Mucosa of descending colon (tissue), 3 donors: ENCODE measurements around the gene LRP1B. TPM values are rescaled to one million over a fixed set of nuclear protein-coding genes. Genes with fewer than 3 reads are reported as not detected.

ENCODE experiments used
- ATAC-seq: fragments of 200-7000 bp; cut with Tn5 transposase; one replicate; pipeline ENCODE4 v1.9.1; 2020; ENCODE audit warnings: mild to moderate bottlenecking, moderate library complexity
- DNase-seq, 3 donors: peaks; one replicate each; pipeline ENCODE4 v3.0.0-alpha.2; 2020
- H3K36me3 ChIP-seq: fragments of 200-600 bp; one replicate; pipeline ENCODE4 v1.8.0; 2021; ENCODE audit warnings: low read depth, mild to moderate bottlenecking
- H3K4me1 ChIP-seq: fragments of 200-600 bp; one replicate; pipeline ENCODE4 v1.8.0; 2021; ENCODE audit warnings: low read depth, mild to moderate bottlenecking
- H3K4me3 ChIP-seq: fragments of 200-600 bp; one replicate; pipeline ENCODE4 v1.8.0; 2021; ENCODE audit warnings: mild to moderate bottlenecking
- H3K9me3 ChIP-seq: fragments of 200-600 bp; one replicate; pipeline ENCODE4 v1.8.0; 2021; ENCODE audit warnings: mild to moderate bottlenecking
- CTCF ChIP-seq: fragments of 200-600 bp; IDR thresholded peaks from one replicate; pipeline ENCODE4 v1.8.0; 2022; ENCODE audit warnings: antibody characterized with exemption, mild to moderate bottlenecking
- intact Hi-C, 2 donors: fragments of 100-400 bp; cut with DNase I in 1 of 2; cut with micrococcal nuclease in 1 of 2; formaldehyde crosslinking; loops; one replicate each; pipeline versions ENCODE4 v1.11.0 to v1.11.1; 2022; cut with DNase I, micrococcal nuclease
- total RNA-seq, 3 donors: library from RNA; stranded (reverse); fragmentation: NEBNext Ultra II Directional in 2 of 3; extraction: Animal tissue kit (Norgen Biotek cat#: 25700) in 2 of 3; gene quantifications; one replicate each; pipeline versions ENCODE4 v1.2.1 to v1.2.4, GENCODE V29; 2021 to 2023
- donor health status: DM: no; HTN: no; CAD: no; lungs with moderate emphysema.
- donor health status: DM: no; HTN: no; CAD: no.
- donor health status: DM: no; HTN: yes; CAD: no.

LRP1B gene
- total RNA-seq, 3 donors from 2014 or later = 0.12 to 1.6 (median 0.20) TPM

- DNase-seq (no peak), ATAC-seq (no peak)
- Histone ChIP-seq H3K36me3 (no peaks in the 10 kb centered on the region), H3K4me1 (no peaks in the 10 kb centered on the region), H3K9me3 (no peaks in the 10 kb centered on the region), H3K4me3 (no peak overlapping the region)
- intact Hi-C loops = no loop called here
- TF ChIP-seq CTCF = no peak
Measured at GRCh38 chr2:142042536-142043199, 88.1 kb downstream of the LRP1B start.

GRCh38 chr2:142041996-142042395 lies 88.8 kb downstream of the LRP1B start:
- no peaks in the 10 kb centered on the region for H3K9me3 ChIP-seq
- no peak for TF ChIP-seq CTCF
- DNase-seq = no peak
- ATAC-seq = no peak
- H3K4me1 ChIP-seq = no peaks in the 10 kb centered on the region
- H3K36me3 ChIP-seq = no peaks in the 10 kb centered on the region
- intact Hi-C loops = no loop called here
- H3K4me3 ChIP-seq = no peak overlapping the region

- Histone ChIP-seq H3K4me3 (no peak overlapping the region), H3K36me3 (no peaks in the 10 kb centered on the region), H3K4me1 (no peaks in the 10 kb centered on the region), H3K9me3 (no peaks in the 10 kb centered on the region)
- ATAC-seq = no peak
- no peak for DNase-seq
- TF ChIP-seq CTCF = no peak
- intact Hi-C loops = no loop called here
Measured at GRCh38 chr2:142041105-142041504, 89.7 kb downstream of the LRP1B start.

- ATAC-seq (no peak), DNase-seq (no peak)
- Histone ChIP-seq H3K36me3 (no peaks in the 10 kb centered on the region), H3K9me3 (no peaks in the 10 kb centered on the region), H3K4me3 (no peak overlapping the region), H3K4me1 (no peaks in the 10 kb centered on the region)
- TF ChIP-seq CTCF = no peak
- intact Hi-C loops = no loop called here
Measured at GRCh38 chr2:142040556-142040955, 90.3 kb downstream of the LRP1B start.

- intact Hi-C loops = no loop called here
- ATAC-seq (no peak), DNase-seq (no peak)
- Histone ChIP-seq H3K36me3 (no peaks in the 10 kb centered on the region), H3K9me3 (no peaks in the 10 kb centered on the region), H3K4me3 (no peak overlapping the region), H3K4me1 (no peaks in the 10 kb centered on the region)
- TF ChIP-seq CTCF = no peak
Measured at GRCh38 chr2:142038826-142039225, 92.0 kb downstream of the LRP1B start.

GRCh38 chr2:142037744-142038143 lies 93.1 kb downstream of the LRP1B start:
- Histone ChIP-seq H3K4me1 (no peaks in the 10 kb centered on the region), H3K4me3 (no peak overlapping the region), H3K36me3 (no peaks in the 10 kb centered on the region), H3K9me3 (no peaks in the 10 kb centered on the region)
- no peak for TF ChIP-seq CTCF
- no peak for ATAC-seq
- intact Hi-C loops = no loop called here
- DNase-seq = no peak
